CD4-positive, alpha-beta T cell (primary cell): ENCODE results near the gene XRCC3. TPM values are rescaled to one million over a fixed set of nuclear protein-coding genes. Genes with fewer than 3 reads are reported as not detected.

Experiments used
- ATAC-seq: fragments of 200-7000 bp; cut with Tn5 transposase; one replicate; pipeline ENCODE4 v1.10.0; 2022; ENCODE audit warnings: mild to moderate bottlenecking; ENCODE audit not compliant: poor library complexity
- CTCF ChIA-PET: fragments of 350-600 bp; sonication (Branson Sonifier 250); formaldehyde crosslinking; loops from one replicate; lab custom pipeline; 2021; ENCODE audit warnings: antibody characterized with exemption, inconsistent platforms; lab: Charles Lee
- POLR2A ChIA-PET: fragments of 350-600 bp; sonication (Branson Sonifier 250); formaldehyde crosslinking; loops from one replicate; lab custom pipeline; 2021; ENCODE audit warnings: antibody characterized with exemption, inconsistent platforms; lab: Charles Lee
- DNase-seq, 14 experiments: peaks; one replicate each; pipeline ENCODE4 v3.0.0-alpha.2; 2013 to 2020; ENCODE audit warnings: mixed read lengths in 2 of 14
- H3K27ac ChIP-seq, 2 donors: one replicate each; pipeline versions ENCODE4 v1.5.1 to v1.7.0; 2013; ENCODE audit warnings: low read length in 2 of 2, low read depth in 1 of 2, mild to moderate bottlenecking in 1 of 2
- H3K27me3 ChIP-seq, 2 experiments: 1 replicate in 1 of 2; 2 replicates in 1 of 2; pipeline versions ENCODE4 v1.6.1 to v1.7.0; 2013; ENCODE audit warnings: low read length in 2 of 2, control low read depth in 1 of 2, mild to moderate bottlenecking in 1 of 2, moderate library complexity in 1 of 2; ENCODE audit not compliant: insufficient read depth in 2 of 2, control insufficient read depth in 1 of 2
- H3K36me3 ChIP-seq: one replicate; pipeline ENCODE4 v1.6.1; 2013; ENCODE audit warnings: low read length, control low read depth; ENCODE audit not compliant: insufficient read depth
- H3K4me1 ChIP-seq: one replicate; pipeline ENCODE4 v1.6.1; 2013; ENCODE audit warnings: low read length, control low read depth; ENCODE audit not compliant: insufficient read depth
- H3K4me3 ChIP-seq: one replicate; pipeline ENCODE4 v1.5.1; 2013; ENCODE audit warnings: mild to moderate bottlenecking, low read length, moderate library complexity
- H3K9me3 ChIP-seq, 2 experiments: 1 replicate in 1 of 2; 2 replicates in 1 of 2; pipeline versions ENCODE4 v1.6.1 to v1.7.0; 2013; ENCODE audit warnings: low read length in 2 of 2, mild to moderate bottlenecking in 2 of 2, control low read depth in 1 of 2, moderate library complexity in 1 of 2; ENCODE audit not compliant: control insufficient read depth in 1 of 2, insufficient read depth in 1 of 2
- H3K27ac Mint-ChIP-seq: one replicate; pipeline ENCODE4 v1.8.0; 2020; ENCODE audit warnings: mixed read lengths
- H3K27me3 Mint-ChIP-seq: one replicate; pipeline ENCODE4 v1.8.0; 2021; ENCODE audit warnings: mixed read lengths
- H3K36me3 Mint-ChIP-seq: one replicate; pipeline ENCODE4 v1.8.0; 2021; ENCODE audit warnings: low read depth, mixed read lengths
- H3K4me1 Mint-ChIP-seq: one replicate; pipeline ENCODE4 v1.8.0; 2021; ENCODE audit warnings: low read depth, mixed read lengths
- H3K4me3 Mint-ChIP-seq: one replicate; pipeline ENCODE4 v1.8.0; 2020; ENCODE audit warnings: mild to moderate bottlenecking, mixed read lengths
- H3K9me3 Mint-ChIP-seq: one replicate; pipeline ENCODE4 v1.8.0; 2020; ENCODE audit warnings: mixed read lengths
- intact Hi-C, 2 experiments: fragments of 100-400 bp; cut with DNase I in 1 of 2; cut with micrococcal nuclease in 1 of 2; formaldehyde crosslinking; loops; one replicate each; pipeline versions ENCODE4 v1.15.1 to v1.9.0; 2023 to 2025; cut with DNase I, micrococcal nuclease
- total RNA-seq, 174 experiments: library from RNA in 2 of 174; stranded (reverse) in 2 of 174; gene quantifications; one replicate each; pipeline ENCODE4 v1.2.3 and lab custom pipeline; 2021 to 2026
- TF ChIP-seq, protein P1 (sequence below): fragments of 200-600 bp; IDR thresholded peaks from one replicate; pipeline ENCODE4 v1.8.0; 2022; ENCODE audit warnings: antibody characterized with exemption, mild to moderate bottlenecking

XRCC3 gene
- total RNA-seq, 2 experiments from 2014 or later = 4.6 to 4.8 TPM

DNA sequence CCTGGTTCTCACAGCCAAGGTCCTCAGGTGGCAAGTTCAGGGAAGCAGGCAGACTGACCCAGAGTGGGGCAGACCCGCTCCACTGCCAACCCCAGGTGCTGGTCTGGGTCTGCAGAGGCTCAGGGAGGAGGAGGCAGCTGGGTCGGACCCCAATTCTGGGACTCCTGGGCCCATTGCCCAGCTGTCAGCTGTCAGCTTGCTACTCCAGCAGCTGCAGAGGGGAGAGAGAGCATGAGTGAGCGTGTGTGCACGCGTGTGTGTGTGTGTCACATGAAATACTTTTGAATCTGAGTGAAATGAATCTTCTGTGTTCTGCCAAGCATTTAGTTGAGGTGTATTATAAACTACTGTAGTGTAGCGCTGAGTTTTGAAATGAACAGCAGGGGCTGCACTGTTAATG, 30.8 kb downstream of the XRCC3 start:
- no peaks in the 10 kb centered on the region for H3K27me3 ChIP-seq
- Mint-ChIP-seq H3K36me3 (peaks cover 88% of the 10 kb centered on the region), H3K27ac (no peak overlapping the region), H3K4me1 (peaks cover 4% of the 10 kb centered on the region), H3K4me3 (no peak overlapping the region), H3K9me3 (no peaks in the 10 kb centered on the region), H3K27me3 (no peaks in the 10 kb centered on the region)
- intact Hi-C loops = no loop called here
- H3K36me3 ChIP-seq = peaks cover 90% of the 10 kb centered on the region
- DNase-seq (no peak), ATAC-seq (no peak)
- no peaks in the 10 kb centered on the region for H3K9me3 ChIP-seq
- ChIA-PET POLR2A (no interaction called here), CTCF (no interaction called here)
- TF ChIP-seq, protein P1, sequence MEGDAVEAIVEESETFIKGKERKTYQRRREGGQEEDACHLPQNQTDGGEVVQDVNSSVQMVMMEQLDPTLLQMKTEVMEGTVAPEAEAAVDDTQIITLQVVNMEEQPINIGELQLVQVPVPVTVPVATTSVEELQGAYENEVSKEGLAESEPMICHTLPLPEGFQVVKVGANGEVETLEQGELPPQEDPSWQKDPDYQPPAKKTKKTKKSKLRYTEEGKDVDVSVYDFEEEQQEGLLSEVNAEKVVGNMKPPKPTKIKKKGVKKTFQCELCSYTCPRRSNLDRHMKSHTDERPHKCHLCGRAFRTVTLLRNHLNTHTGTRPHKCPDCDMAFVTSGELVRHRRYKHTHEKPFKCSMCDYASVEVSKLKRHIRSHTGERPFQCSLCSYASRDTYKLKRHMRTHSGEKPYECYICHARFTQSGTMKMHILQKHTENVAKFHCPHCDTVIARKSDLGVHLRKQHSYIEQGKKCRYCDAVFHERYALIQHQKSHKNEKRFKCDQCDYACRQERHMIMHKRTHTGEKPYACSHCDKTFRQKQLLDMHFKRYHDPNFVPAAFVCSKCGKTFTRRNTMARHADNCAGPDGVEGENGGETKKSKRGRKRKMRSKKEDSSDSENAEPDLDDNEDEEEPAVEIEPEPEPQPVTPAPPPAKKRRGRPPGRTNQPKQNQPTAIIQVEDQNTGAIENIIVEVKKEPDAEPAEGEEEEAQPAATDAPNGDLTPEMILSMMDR = no peak
- no peak overlapping the region for H3K4me3 ChIP-seq
- H3K27ac ChIP-seq = no peak overlapping the region
- no peaks in the 10 kb centered on the region for H3K4me1 ChIP-seq

DNA sequence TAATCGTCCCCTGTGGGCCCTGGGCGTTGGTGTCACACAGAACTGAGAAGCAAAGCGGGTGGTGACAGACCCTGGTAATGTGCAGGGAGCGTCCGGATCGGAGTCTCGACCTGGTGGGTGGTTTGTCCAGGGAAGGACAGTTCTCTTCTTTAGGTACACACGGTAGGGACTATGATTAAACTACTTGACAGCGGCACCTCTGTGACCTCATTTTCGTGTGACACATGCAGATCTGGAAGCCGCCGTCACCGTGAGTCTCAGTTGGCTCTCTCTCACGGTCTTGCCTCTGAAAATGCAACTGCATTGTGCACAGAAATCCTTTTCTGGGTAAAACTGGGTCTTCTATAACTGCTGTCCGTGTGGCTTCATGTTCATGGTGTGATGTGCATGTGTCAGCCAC, 32.1 kb downstream of the XRCC3 start:
- TF ChIP-seq, protein P1 = no peak
- POLR2A ChIA-PET = no interaction called here
- Histone ChIP-seq H3K27ac (no peak overlapping the region), H3K27me3 (no peaks in the 10 kb centered on the region), H3K9me3 (no peaks in the 10 kb centered on the region), H3K4me3 (no peak overlapping the region), H3K36me3 (peaks cover 94% of the 10 kb centered on the region), H3K4me1 (no peaks in the 10 kb centered on the region)
- CTCF ChIA-PET = interaction anchor here (0.9 kb wide), 1 partner anchor 12 kb away, joined by 3 read pairs; no protein-coding TSS in a partner anchor
- DNase-seq (no peak), ATAC-seq (no peak)
- intact Hi-C loops = no loop called here
- H3K27ac Mint-ChIP-seq = no peak overlapping the region
- no peaks in the 10 kb centered on the region for H3K27me3 Mint-ChIP-seq
- H3K9me3 Mint-ChIP-seq = no peaks in the 10 kb centered on the region
- H3K4me3 Mint-ChIP-seq = no peak overlapping the region
- peaks cover 8% of the 10 kb centered on the region for H3K4me1 Mint-ChIP-seq
- peaks cover 88% of the 10 kb centered on the region for H3K36me3 Mint-ChIP-seq

DNA sequence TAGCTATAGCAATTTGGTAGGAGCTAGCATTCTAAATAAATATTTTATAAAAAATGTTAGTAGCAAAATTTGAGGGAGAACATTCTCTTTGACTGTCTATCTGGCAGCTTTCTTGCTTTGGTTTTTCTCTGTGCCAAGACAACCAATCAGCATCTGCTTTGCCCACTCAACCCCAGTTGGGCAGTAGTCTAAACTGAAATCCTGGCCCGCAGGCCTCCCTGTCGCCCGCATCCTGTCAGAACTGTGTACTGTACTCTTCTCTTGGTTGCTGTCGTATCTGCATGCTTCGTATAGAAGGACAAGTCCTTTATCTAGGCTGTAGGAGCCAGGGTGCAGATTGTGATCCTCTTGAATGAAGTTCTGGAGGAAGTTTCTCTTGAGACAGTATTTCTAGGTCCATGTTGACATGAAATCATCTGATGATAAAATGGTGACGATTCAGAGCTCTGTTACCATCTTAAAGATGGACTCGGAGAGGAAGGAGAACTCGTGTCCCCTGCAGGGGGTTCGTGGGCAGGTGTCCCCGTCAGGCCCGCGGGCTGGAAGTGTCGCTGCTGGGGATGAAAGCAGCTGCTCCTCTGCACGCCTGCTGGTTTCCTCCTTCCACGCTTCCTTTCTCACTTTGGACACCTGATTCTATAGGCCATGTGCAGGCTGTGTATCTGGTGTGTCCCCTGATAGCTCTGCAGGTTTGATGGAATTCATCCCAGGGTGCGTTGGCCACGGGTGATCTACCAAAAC, 34.6 kb downstream of the XRCC3 start:
- Histone ChIP-seq H3K27me3 (no peaks in the 10 kb centered on the region), H3K4me3 (no peak overlapping the region), H3K27ac (no peak overlapping the region), H3K36me3 (peaks cover 93% of the 10 kb centered on the region), H3K4me1 (no peaks in the 10 kb centered on the region), H3K9me3 (no peaks in the 10 kb centered on the region)
- ChIA-PET CTCF (interaction anchor here (0.6 kb wide), 1 partner anchor 68 kb away, joined by 3 read pairs; no protein-coding TSS in a partner anchor), POLR2A (no interaction called here)
- no peak for DNase-seq
- H3K9me3 Mint-ChIP-seq = no peaks in the 10 kb centered on the region
- H3K27me3 Mint-ChIP-seq = no peaks in the 10 kb centered on the region
- ATAC-seq = no peak
- TF ChIP-seq, protein P1 = no peak
- peaks cover 8% of the 10 kb centered on the region for H3K4me1 Mint-ChIP-seq
- H3K4me3 Mint-ChIP-seq = no peak overlapping the region
- H3K27ac Mint-ChIP-seq = no peak overlapping the region
- intact Hi-C loops = no loop called here
- peaks cover 84% of the 10 kb centered on the region for H3K36me3 Mint-ChIP-seq
